WTC11 (cell line): Measurements from ENCODE around the gene DROSHA. TPM values are rescaled to one million over a fixed set of nuclear protein-coding genes. Genes with fewer than 3 reads are reported as not detected.

Experiments
- ATAC-seq: fragments of 200-7000 bp; cut with Tn5 transposase; 2 replicates; pipeline ENCODE4 v1.10.0; 2021; ENCODE audit warnings: mild to moderate bottlenecking, moderate library complexity
- CTCF ChIA-PET: fragments of 300-600 bp; sonication (Branson Sonifier 250); formaldehyde crosslinking; loops from one replicate; lab custom pipeline; 2021; ENCODE audit warnings: antibody characterized with exemption; lab: Charles Lee
- POLR2A ChIA-PET: fragments of 350-600 bp; sonication (Branson Sonifier 250); formaldehyde crosslinking; loops from one replicate; lab custom pipeline; 2021; ENCODE audit warnings: antibody characterized with exemption; lab: Charles Lee
- DNase-seq: peaks from one replicate; pipeline ENCODE4 v3.0.0; 2021; ENCODE audit warnings: low spot score
- H3K27ac Mint-ChIP-seq: 2 replicates; pipeline ENCODE4 v1.8.0; 2021; ENCODE audit warnings: mixed read lengths
- H3K27me3 Mint-ChIP-seq: 2 replicates; pipeline ENCODE4 v1.8.0; 2021; ENCODE audit warnings: low read depth, mild to moderate bottlenecking, moderate library complexity, mixed read lengths
- H3K36me3 Mint-ChIP-seq: 2 replicates; pipeline ENCODE4 v1.8.0; 2021; ENCODE audit warnings: mixed read lengths
- H3K4me1 Mint-ChIP-seq: 2 replicates; pipeline ENCODE4 v1.8.0; 2022; ENCODE audit warnings: mixed read lengths
- H3K4me3 Mint-ChIP-seq: 2 replicates; pipeline ENCODE4 v1.8.0; 2021; ENCODE audit warnings: mild to moderate bottlenecking, moderate library complexity, mixed read lengths
- H3K9me3 Mint-ChIP-seq: 2 replicates; pipeline ENCODE4 v1.8.0; 2021; ENCODE audit warnings: mixed read lengths
- CBFB ChIP-seq: sonication (generic); formaldehyde crosslinking; IDR thresholded peaks from 2 replicates; pipeline ENCODE4 v1.8.1; 2022; ENCODE audit warnings: mild to moderate bottlenecking, low read depth, missing genetic modification reagents
- CREM ChIP-seq: sonication (generic); formaldehyde crosslinking; IDR thresholded peaks from 2 replicates; pipeline ENCODE4 v1.8.1; 2022; ENCODE audit warnings: mild to moderate bottlenecking, missing genetic modification reagents, moderate library complexity
- ESRRA ChIP-seq: sonication (generic); formaldehyde crosslinking; IDR thresholded peaks from 2 replicates; pipeline ENCODE4 v1.8.1; 2022; ENCODE audit warnings: mild to moderate bottlenecking, missing genetic modification reagents, borderline replicate concordance
- ETV6 ChIP-seq: sonication (generic); formaldehyde crosslinking; IDR thresholded peaks from 2 replicates; pipeline ENCODE4 v1.8.1; 2022; ENCODE audit warnings: mild to moderate bottlenecking, missing genetic modification reagents
- FOXJ3 ChIP-seq: sonication (generic); formaldehyde crosslinking; IDR thresholded peaks from 2 replicates; pipeline ENCODE4 v1.9.0; 2021; ENCODE audit warnings: missing genetic modification reagents, mild to moderate bottlenecking, borderline replicate concordance
- FOXK1 ChIP-seq: sonication (generic); formaldehyde crosslinking; IDR thresholded peaks from 2 replicates; pipeline ENCODE4 v1.8.0; 2022; ENCODE audit warnings: mild to moderate bottlenecking, moderate library complexity, missing genetic modification reagents
- FOXP1 ChIP-seq: sonication (generic); formaldehyde crosslinking; IDR thresholded peaks from 2 replicates; pipeline ENCODE4 v1.8.0; 2022; ENCODE audit warnings: missing genetic modification reagents, mild to moderate bottlenecking, moderate library complexity, borderline replicate concordance
- KAT7 ChIP-seq: sonication (generic); formaldehyde crosslinking; IDR thresholded peaks from 2 replicates; pipeline ENCODE4 v1.8.1; 2023; ENCODE audit warnings: missing genetic modification reagents, mild to moderate bottlenecking, borderline replicate concordance
- MXD4 ChIP-seq: fragments of 250-450 bp; sonication (Bioruptor Pico); IDR thresholded peaks from 2 replicates; pipeline ENCODE4 v1.8.0; 2021; ENCODE audit warnings: mild to moderate bottlenecking, moderate library complexity, borderline replicate concordance
- NFE2L1 ChIP-seq: sonication (generic); formaldehyde crosslinking; IDR thresholded peaks from 2 replicates; pipeline ENCODE4 v1.8.1; 2023; ENCODE audit warnings: missing genetic modification reagents
- NFYB ChIP-seq: sonication (generic); formaldehyde crosslinking; conservative IDR thresholded peaks from 2 replicates; pipeline ENCODE4 v1.8.0; 2022; ENCODE audit warnings: low read depth, missing genetic modification reagents
- NR3C1 ChIP-seq: sonication (generic); formaldehyde crosslinking; conservative IDR thresholded peaks from 2 replicates; pipeline ENCODE4 v1.8.1; 2023; ENCODE audit warnings: low read depth, mild to moderate bottlenecking, missing genetic modification reagents
- OVOL2 ChIP-seq: fragments of 250-450 bp; sonication (Bioruptor Pico); IDR thresholded peaks from 2 replicates; pipeline ENCODE4 v1.9.0; 2021; ENCODE audit warnings: mild to moderate bottlenecking, borderline replicate concordance
- PRDM15 ChIP-seq: sonication (generic); formaldehyde crosslinking; IDR thresholded peaks from 2 replicates; pipeline ENCODE4 v1.8.0; 2022; ENCODE audit warnings: missing genetic modification reagents
- TEAD1 ChIP-seq: sonication (generic); formaldehyde crosslinking; IDR thresholded peaks from 2 replicates; pipeline ENCODE4 v1.8.0; 2022; ENCODE audit warnings: mild to moderate bottlenecking, missing genetic modification reagents
- TP53 ChIP-seq: sonication (generic); formaldehyde crosslinking; IDR thresholded peaks from 2 replicates; pipeline ENCODE4 v1.8.1; 2023; ENCODE audit warnings: mild to moderate bottlenecking, missing genetic modification reagents
- ZMAT4 ChIP-seq: fragments of 250-450 bp; sonication (Bioruptor Pico); IDR thresholded peaks from 2 replicates; pipeline ENCODE4 v1.9.0; 2021; ENCODE audit warnings: mild to moderate bottlenecking
- ZNF121 ChIP-seq: sonication (generic); formaldehyde crosslinking; IDR thresholded peaks from 2 replicates; pipeline ENCODE4 v1.8.0; 2023; ENCODE audit warnings: missing genetic modification reagents
- ZNF138 ChIP-seq: sonication (generic); formaldehyde crosslinking; conservative IDR thresholded peaks from 2 replicates; pipeline ENCODE4 v1.8.1; 2022; ENCODE audit warnings: mild to moderate bottlenecking, moderate library complexity, missing genetic modification reagents
- ZNF232 ChIP-seq: sonication (generic); formaldehyde crosslinking; IDR thresholded peaks from 2 replicates; pipeline ENCODE4 v1.8.0; 2022; ENCODE audit warnings: mild to moderate bottlenecking, missing genetic modification reagents
- ZNF263 ChIP-seq: sonication (generic); formaldehyde crosslinking; IDR thresholded peaks from 2 replicates; pipeline ENCODE4 v1.8.1; 2022; ENCODE audit warnings: low read depth, mild to moderate bottlenecking, moderate library complexity, missing genetic modification reagents
- ZNF317 ChIP-seq: sonication (generic); formaldehyde crosslinking; IDR thresholded peaks from 2 replicates; pipeline ENCODE4 v1.8.1; 2023; ENCODE audit warnings: low read depth, mild to moderate bottlenecking, moderate library complexity, missing genetic modification reagents, borderline replicate concordance
- total RNA-seq: library from RNA; stranded (reverse); gene quantifications from 3 replicates; pipeline ENCODE4 v1.2.3, GENCODE V29; 2021
- TF ChIP-seq, protein P1 (sequence below): fragments of 250-450 bp; sonication (Bioruptor Pico); IDR thresholded peaks from 2 replicates; pipeline ENCODE4 v1.8.0; 2021; ENCODE audit warnings: mild to moderate bottlenecking
- TF ChIP-seq, protein P2 (sequence below): sonication (generic); formaldehyde crosslinking; IDR thresholded peaks from 2 replicates; pipeline ENCODE4 v1.8.1; 2022; ENCODE audit warnings: low read depth, missing genetic modification reagents, borderline replicate concordance

The DROSHA gene
- total RNA-seq, 1 experiment from 2014 or later, result 125 TPM

GRCh38 chr5:31427013-31427723 is 104.7 kb downstream of the DROSHA start (continued):
- TF ChIP-seq FOXP1 (CRISPR knock-in tag), result no peak

DNA sequence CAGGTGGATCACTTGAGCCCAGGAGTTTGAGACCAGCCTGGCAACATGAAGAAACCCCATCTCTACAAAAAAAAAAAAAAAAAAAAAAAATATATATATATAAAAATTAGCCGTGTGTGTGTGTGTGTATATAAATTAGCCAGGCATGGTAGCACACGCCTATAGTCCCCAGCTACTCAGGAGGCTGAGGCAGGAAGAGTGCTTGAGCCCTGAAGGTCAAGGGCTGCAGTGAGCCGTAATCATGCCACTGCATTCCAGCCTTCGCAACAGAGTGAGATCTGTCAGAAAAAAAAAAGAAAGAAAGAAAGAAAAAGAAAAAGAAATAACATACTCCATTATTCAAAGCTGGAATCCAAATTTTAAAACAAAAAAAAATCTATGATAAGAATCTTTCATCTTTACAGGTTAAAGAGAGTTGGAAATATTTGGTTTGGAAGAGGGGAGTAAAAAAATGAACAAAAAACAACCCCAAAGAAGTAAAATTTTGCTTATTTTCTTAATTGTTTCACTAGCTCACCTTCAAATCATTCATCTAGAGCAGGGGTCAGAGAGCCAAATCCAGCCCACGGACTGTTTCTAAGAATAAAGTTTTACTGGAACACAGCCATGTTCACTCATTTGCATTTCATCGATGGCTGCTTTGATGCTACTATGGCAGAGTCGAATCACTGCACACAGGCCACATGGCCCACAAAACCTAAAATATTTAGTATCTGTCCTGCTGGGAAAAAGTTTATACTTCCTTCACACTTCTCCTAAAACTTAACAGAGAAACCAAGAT is 109.9 kb downstream of the DROSHA start:
- H3K4me1 Mint-ChIP-seq, result peaks cover 12% of the 10 kb centered on the region
- ATAC-seq, result no peak
- POLR2A ChIA-PET, result no interaction called here
- H3K27me3 Mint-ChIP-seq, result no peaks in the 10 kb centered on the region
- H3K36me3 Mint-ChIP-seq, result peaks cover 31% of the 10 kb centered on the region
- TF ChIP-seq ZNF263 (CRISPR knock-in tag) (no peak), PRDM15 (CRISPR knock-in tag) (no peak), ESRRA (CRISPR knock-in tag) (no peak), TEAD1 (CRISPR knock-in tag) (no peak), ZNF121 (CRISPR knock-in tag) (no peak), ZNF138 (CRISPR knock-in tag) (no peak), OVOL2 (no peak), NFYB (no peak), TP53 (CRISPR knock-in tag) (no peak), CBFB (CRISPR knock-in tag) (no peak), FOXJ3 (CRISPR knock-in tag) (no peak), ZNF317 (CRISPR knock-in tag) (no peak), ZNF232 (no peak), MXD4 (CRISPR knock-in tag) (no peak), FOXP1 (CRISPR knock-in tag) (no peak), ETV6 (CRISPR knock-in tag) (no peak), CREM (CRISPR knock-in tag) (no peak)
- TF ChIP-seq, protein P1, sequence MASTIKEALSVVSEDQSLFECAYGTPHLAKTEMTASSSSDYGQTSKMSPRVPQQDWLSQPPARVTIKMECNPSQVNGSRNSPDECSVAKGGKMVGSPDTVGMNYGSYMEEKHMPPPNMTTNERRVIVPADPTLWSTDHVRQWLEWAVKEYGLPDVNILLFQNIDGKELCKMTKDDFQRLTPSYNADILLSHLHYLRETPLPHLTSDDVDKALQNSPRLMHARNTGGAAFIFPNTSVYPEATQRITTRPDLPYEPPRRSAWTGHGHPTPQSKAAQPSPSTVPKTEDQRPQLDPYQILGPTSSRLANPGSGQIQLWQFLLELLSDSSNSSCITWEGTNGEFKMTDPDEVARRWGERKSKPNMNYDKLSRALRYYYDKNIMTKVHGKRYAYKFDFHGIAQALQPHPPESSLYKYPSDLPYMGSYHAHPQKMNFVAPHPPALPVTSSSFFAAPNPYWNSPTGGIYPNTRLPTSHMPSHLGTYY (CRISPR knock-in tag), result no peak
- TF ChIP-seq, all 79 proteins: peak for 0
- no peak for DNase-seq
- H3K4me3 Mint-ChIP-seq, result no peak overlapping the region
- CTCF ChIA-PET, result no interaction called here
- no peaks in the 10 kb centered on the region for H3K9me3 Mint-ChIP-seq
- H3K27ac Mint-ChIP-seq, result 0 out of 2 replicates have a peak overlapping the region, but pooled peaks have one; percentile 7

DNA sequence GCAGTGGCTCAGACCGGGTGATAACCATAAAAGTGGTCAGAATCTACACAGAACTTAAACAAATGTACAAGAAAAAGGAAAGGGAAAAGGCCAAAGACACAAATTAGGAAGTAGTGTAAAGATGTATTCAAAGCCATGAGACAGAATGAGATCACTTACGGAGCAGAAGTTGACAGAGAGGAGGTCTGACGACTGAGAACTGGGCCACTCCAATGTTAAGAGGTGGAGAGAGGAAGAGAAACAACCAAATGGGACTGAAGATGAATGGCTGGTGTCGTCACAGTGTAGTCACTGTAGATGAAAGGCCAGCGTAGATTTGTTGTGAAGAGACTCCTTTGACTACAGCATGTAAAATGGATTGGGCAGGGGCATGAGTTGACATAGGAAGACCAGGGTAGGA is 114.4 kb downstream of the DROSHA start:
- no peak for ATAC-seq
- CTCF ChIA-PET, result no interaction called here
- POLR2A ChIA-PET, result no interaction called here
- no peak overlapping the region for H3K27ac Mint-ChIP-seq
- TF ChIP-seq, protein P2, sequence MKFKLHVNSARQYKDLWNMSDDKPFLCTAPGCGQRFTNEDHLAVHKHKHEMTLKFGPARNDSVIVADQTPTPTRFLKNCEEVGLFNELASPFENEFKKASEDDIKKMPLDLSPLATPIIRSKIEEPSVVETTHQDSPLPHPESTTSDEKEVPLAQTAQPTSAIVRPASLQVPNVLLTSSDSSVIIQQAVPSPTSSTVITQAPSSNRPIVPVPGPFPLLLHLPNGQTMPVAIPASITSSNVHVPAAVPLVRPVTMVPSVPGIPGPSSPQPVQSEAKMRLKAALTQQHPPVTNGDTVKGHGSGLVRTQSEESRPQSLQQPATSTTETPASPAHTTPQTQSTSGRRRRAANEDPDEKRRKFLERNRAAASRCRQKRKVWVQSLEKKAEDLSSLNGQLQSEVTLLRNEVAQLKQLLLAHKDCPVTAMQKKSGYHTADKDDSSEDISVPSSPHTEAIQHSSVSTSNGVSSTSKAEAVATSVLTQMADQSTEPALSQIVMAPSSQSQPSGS (CRISPR knock-in tag), result no peak
- no peak for TF ChIP-seq NFE2L1
- TF ChIP-seq FOXK1, result no peak
- TF ChIP-seq ZMAT4 (CRISPR knock-in tag), result no peak
- no peak for TF ChIP-seq TP53 (CRISPR knock-in tag)
- TF ChIP-seq NR3C1, result no peak
- no peak for TF ChIP-seq KAT7 (CRISPR knock-in tag)
- TF ChIP-seq ETV6 (CRISPR knock-in tag), result no peak
- no peak overlapping the region for H3K4me3 Mint-ChIP-seq
- H3K4me1 Mint-ChIP-seq, result peaks cover 2% of the 10 kb centered on the region; the same call in 1 of the 2 replicates
- H3K9me3 Mint-ChIP-seq, result no peaks in the 10 kb centered on the region
- no peaks in the 10 kb centered on the region for H3K27me3 Mint-ChIP-seq
- DNase-seq, result no peak
- H3K36me3 Mint-ChIP-seq, result peaks cover 30% of the 10 kb centered on the region
